GM12878 (cell line): ENCODE data around the gene JAML. TPM values are rescaled to one million over a fixed set of nuclear protein-coding genes. Genes with fewer than 3 reads are reported as not detected.

Experiments used
- ATAC-seq: fragments of 200-7000 bp; cut with Tn5 transposase; 3 replicates; pipeline ENCODE4 v1.9.1; 2020; ENCODE audit warnings: mild to moderate bottlenecking, moderate library complexity
- BruUV-seq: library from RNA; stranded (reverse); fragments of 400-500 nt; replicated peaks from 2 replicates; lab custom pipeline; 2021; lab: Mats Ljungman, UMichigan
- CTCF ChIA-PET: fragments of 300-600 bp; sonication (Branson Sonifier 250); formaldehyde crosslinking; extraction: SDS; loops from one replicate; lab custom pipeline; 2021; ENCODE audit warnings: inconsistent platforms; lab: Yijun Ruan, JAX
- POLR2A ChIA-PET: fragments of 350-600 bp; formaldehyde crosslinking; extraction: SDS; loops from one replicate; lab custom pipeline; 2021; ENCODE audit warnings: inconsistent platforms; lab: Charles Lee
- RAD21 ChIA-PET: fragments of 300-600 bp; sonication (Branson Sonifier 250); formaldehyde crosslinking; loops from one replicate; lab custom pipeline; 2023; ENCODE audit warnings: antibody characterized with exemption; ENCODE audit not compliant: unreplicated experiment; lab: Charles Lee
- SMC1A ChIA-PET: fragments of 300-600 bp; sonication (Branson Sonifier 250); formaldehyde crosslinking; loops from one replicate; lab custom pipeline; 2023; ENCODE audit not compliant: unreplicated experiment, uncharacterized antibody; lab: Charles Lee
- DNase-seq: peaks from one replicate; pipeline ENCODE4 v3.0.0-alpha.2; 2011; ENCODE audit warnings: low read depth, low spot score
- FAIRE-seq: peaks from 3 replicates; lab custom pipeline; 2011; peaks lifted over from hg19 to GRCh38; lab: Jason Lieb, UNC
- H2AFZ ChIP-seq: 2 replicates; pipeline ENCODE4 v1.6.0; 2011; ENCODE audit warnings: low read depth, low read length, control low read depth; ENCODE audit not compliant: control insufficient read depth
- H3K27ac ChIP-seq: 2 replicates; pipeline ENCODE4 v1.5.1; 2011; ENCODE audit warnings: control low read depth; ENCODE audit not compliant: control insufficient read depth, insufficient read depth
- H3K27me3 ChIP-seq, 2 experiments: replicated peaks in 1 of 2; 2 replicates each; pipeline versions ENCODE4 v1.6.0 to v1.6.1; 2011; ENCODE audit warnings: low read length in 1 of 2; ENCODE audit not compliant: control insufficient read depth in 2 of 2, insufficient read depth in 2 of 2
- H3K36me3 ChIP-seq, 2 experiments: 2 replicates each; pipeline ENCODE4 v1.5.1; 2011; ENCODE audit warnings: low read length in 1 of 2; ENCODE audit not compliant: control insufficient read depth in 2 of 2, insufficient read depth in 2 of 2
- H3K4me1 ChIP-seq: 2 replicates; pipeline ENCODE4 v1.6.1; 2011; ENCODE audit warnings: mild to moderate bottlenecking, low read length, moderate library complexity, mixed read lengths; ENCODE audit not compliant: control insufficient read depth, insufficient read depth
- H3K4me2 ChIP-seq: 2 replicates; pipeline ENCODE4 v1.6.0; 2011; ENCODE audit warnings: control low read depth; ENCODE audit not compliant: control insufficient read depth, insufficient read depth
- H3K4me3 ChIP-seq: fragments of 200-600 bp; sonication (generic); 2 replicates; pipeline ENCODE4 v1.5.1; 2016
- H3K79me2 ChIP-seq: 2 replicates; pipeline ENCODE4 v1.6.0; 2011; ENCODE audit warnings: low read length; ENCODE audit not compliant: control insufficient read depth, insufficient read depth
- H3K9ac ChIP-seq: 2 replicates; pipeline ENCODE4 v1.8.0; 2011; ENCODE audit warnings: low read length, control low read depth, mixed read lengths; ENCODE audit not compliant: control insufficient read depth, insufficient read depth
- H3K9me3 ChIP-seq: replicated peaks from 3 replicates; pipeline ENCODE4 v1.5.1; 2011; ENCODE audit warnings: mild to moderate bottlenecking, low read length; ENCODE audit not compliant: control insufficient read depth, insufficient read depth
- H4K20me1 ChIP-seq: 2 replicates; pipeline ENCODE4 v1.6.0; 2011; ENCODE audit not compliant: control insufficient read depth, insufficient read depth
- BMI1 ChIP-seq: fragments of 450-650 bp; IDR thresholded peaks from 2 replicates; pipeline ENCODE4 v1.6.1; 2016; ENCODE audit warnings: mild to moderate bottlenecking, moderate library complexity, borderline replicate concordance
- CHD1 ChIP-seq: IDR thresholded peaks from 2 replicates; pipeline ENCODE4 v1.6.1; 2012; ENCODE audit warnings: low read depth, low read length, improper control_type of control experiment
- HDGF ChIP-seq: fragments of 450-650 bp; IDR thresholded peaks from 2 replicates; pipeline ENCODE4 v1.6.1; 2016; ENCODE audit warnings: antibody characterized with exemption
- IKZF2 ChIP-seq, 2 experiments: fragments of 450-650 bp; IDR thresholded peaks; 2 replicates each; pipeline ENCODE4 v1.6.1; 2017; ENCODE audit warnings: mild to moderate bottlenecking in 2 of 2, moderate library complexity in 2 of 2
- RAD51 ChIP-seq: fragments of 450-650 bp; IDR thresholded peaks from 2 replicates; pipeline ENCODE4 v1.6.1; 2016; ENCODE audit warnings: moderate library complexity, mild to moderate bottlenecking, inconsistent platforms
- RCOR1 ChIP-seq: conservative IDR thresholded peaks from 2 replicates; pipeline ENCODE4 v1.6.1; 2012; ENCODE audit warnings: low read depth, low read length, improper control_type of control experiment
- SIX5 ChIP-seq: IDR thresholded peaks from 2 replicates; pipeline ENCODE4 v1.6.1; 2011; ENCODE audit warnings: mild to moderate bottlenecking, low read depth, low read length, moderate library complexity; ENCODE audit not compliant: severe bottlenecking
- SRF ChIP-seq, 2 experiments: IDR thresholded peaks; 2 replicates each; pipeline ENCODE4 v1.6.1; 2011; ENCODE audit warnings: low read depth in 2 of 2, low read length in 2 of 2, mild to moderate bottlenecking in 1 of 2, moderate library complexity in 1 of 2
- SUPT20H ChIP-seq: IDR thresholded peaks from 2 replicates; pipeline ENCODE4 v1.6.1; 2011; ENCODE audit warnings: low read depth, mild to moderate bottlenecking, low read length, moderate library complexity, borderline replicate concordance; ENCODE audit not compliant: control insufficient read depth
- TAF1 ChIP-seq: IDR thresholded peaks from 2 replicates; pipeline ENCODE4 v1.6.1; 2011; ENCODE audit warnings: mild to moderate bottlenecking, low read depth, low read length, borderline replicate concordance
- WGBS: methylation state at CpG from one replicate; pipeline ENCODE4 v1.1.6; 2016; ENCODE audit warnings: low lambda C conversion rate; ENCODE audit not compliant: insufficient replicate concordance, insufficient coverage; ENCODE audit errors: missing lambda C conversion rate; 5-methylcytosine and 5-hydroxymethylcytosine counted together
- in situ Hi-C: fragments of 300-500 bp; cut with MboI; formaldehyde crosslinking; loops from 9 replicates; pipeline ENCODE4 v1.14.3; 2018; ENCODE audit warnings: mixed read lengths
- intact Hi-C: fragments of 100-400 bp; cut with micrococcal nuclease; formaldehyde crosslinking; loops from one replicate; pipeline ENCODE4 v1.14.2; 2022; ENCODE audit not compliant: unreplicated experiment
- polyA plus RNA-seq, 11 experiments: library from polyadenylated mRNA; depleted of rRNA in 4 of 11; unstranded in 6 of 11; stranded (reverse) in 5 of 11; fragments of >200 nt; fragmentation: Nextera tagmentation in 4 of 11; fragmentation: Illumina TruSeq in 1 of 11; extraction: Ambion mirVana in 4 of 11; extraction: Trizol in 1 of 11; gene quantifications; 1 replicate in 1 of 11; 2 replicates in 10 of 11; pipeline versions ENCODE4 v1.2.1 to v1.2.3, GENCODE V29; 2011 to 2016; ENCODE audit warnings: inconsistent platforms in 2 of 11, missing spikeins in 2 of 11, low read depth in 1 of 11
- total RNA-seq, 4 experiments: library from RNA; depleted of rRNA in 3 of 4; stranded (reverse); fragments of >200 nt in 3 of 4; fragmentation: Illumina TruSeq in 1 of 4; extraction: Trizol in 1 of 4; gene quantifications; 2 replicates each; pipeline versions ENCODE4 v1.2.1 to v1.2.3, GENCODE V29; 2013 to 2021

JAML gene
- total and polyA plus RNA-seq, 10 of the 15 experiments (the other 5 are each of a cell fraction or from before 2014, with no cell fraction given) = 0.60 to 8.1 (median 3.5) TPM

DNA sequence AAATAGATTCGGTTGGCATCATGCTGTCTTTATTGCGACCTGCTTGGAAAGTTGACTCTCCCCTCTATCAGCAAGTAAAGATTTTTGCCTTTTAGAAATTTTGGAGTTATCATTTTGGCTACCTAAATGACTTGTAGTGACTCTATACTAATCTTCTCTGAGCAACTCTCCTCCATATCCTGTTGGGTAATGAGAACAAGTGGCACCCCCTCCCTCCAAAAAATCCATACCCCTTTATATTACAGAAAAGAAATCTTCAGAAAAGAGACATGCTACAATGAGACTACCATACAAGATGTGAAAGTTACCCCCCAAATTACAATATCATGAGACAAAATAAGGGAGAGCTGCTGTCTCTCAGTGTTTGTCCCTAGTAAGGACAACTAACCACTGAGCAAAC, 1.2 kb downstream of the JAML start:
- DNase-seq = no peak
- Histone ChIP-seq H3K4me2 (no peak overlapping the region), H4K20me1 (no peaks in the 10 kb centered on the region), H3K79me2 (no peaks in the 10 kb centered on the region), H3K4me3 (no peak overlapping the region), H3K9me3 (peaks cover 1% of the 10 kb centered on the region; the same call in 1 of the 3 replicates), H2AFZ (no peak overlapping the region), H3K27ac (no peak overlapping the region), H3K36me3 (no peaks in the 10 kb centered on the region), H3K4me1 (peaks cover 25% of the 10 kb centered on the region), H3K9ac (no peak overlapping the region), H3K27me3 (no peaks in the 10 kb centered on the region)
- ChIA-PET POLR2A (interaction anchor here (2.0 kb wide), 1 partner anchor 8 kb away, joined by 14 read pairs; no protein-coding TSS in a partner anchor), CTCF (interaction anchor here (1.8 to 4.4 kb wide), 2 partner anchors 11 to 25 kb away, joined by 11 to 28 read pairs; no protein-coding TSS in a partner anchor), SMC1A (interaction anchor here (0.9 to 4.6 kb wide), 4 partner anchors 8 to 68 kb away, joined by 4 to 80 read pairs (median 6); no protein-coding TSS in a partner anchor), RAD21 (interaction anchor here (1.2 to 4.0 kb wide), 2 partner anchors 9 to 54 kb away, joined by 4 to 43 read pairs; no protein-coding TSS in a partner anchor)
- FAIRE-seq = no peak
- no peak for ATAC-seq
- intact Hi-C loops = no loop called here
- TF ChIP-seq SRF (IDR thresholded peaks at IDR 0.05; ENCODE audit: low read depth in 2 of 2, low read length in 2 of 2) (no peak), BMI1 (no peak), HDGF (no peak), CHD1 (no peak), SIX5 (no peak), IKZF2 (IDR thresholded peaks at IDR 0.05) (no peak), RAD51 (no peak), SUPT20H (no peak), TAF1 (no peak), RCOR1 (no peak)
- in situ Hi-C loops = no loop called here
- 80% methylated on average over 2 of the region's 2 CpGs for WGBS
- BruUV-seq = no TSS peak
